ENCODE results near the gene GAREM1. TPM values are rescaled to one million over a fixed set of nuclear protein-coding genes. Genes with fewer than 3 reads are reported as not detected.

The GAREM1 gene

GRCh38 chr18:32216390-32216789 lies 254.3 kb downstream of the GAREM1 start:
- no peak overlapping the region for H3K23ac ChIP-seq (ENCODE audit: low read length)
- no peak overlapping the region for H3K27ac ChIP-seq (ENCODE audit: low read depth, low read length)
- no peaks in the 10 kb centered on the region for H3K27me3 ChIP-seq (ENCODE audit: insufficient read depth, low read length, poor library complexity)
- H3K4me2 ChIP-seq (ENCODE audit: low read length): no peak overlapping the region
- H3K79me1 ChIP-seq (ENCODE audit: low read length): no peaks in the 10 kb centered on the region
- no peak overlapping the region for H4K8ac ChIP-seq (ENCODE audit: low read depth, low read length)
- no peak overlapping the region for H3K56ac ChIP-seq (ENCODE audit: low read length)
- H2BK15ac ChIP-seq (replicated peaks; ENCODE audit: low read depth): no peak overlapping the region
- WGBS (ENCODE audit: extremely low coverage, insufficient coverage, low lambda C conversion rate): no CpG with 5 or more reads among the region's 2 CpGs
- no peak overlapping the region for H3K18ac ChIP-seq (ENCODE audit: low read length)
- no peak overlapping the region for H3K9ac ChIP-seq (ENCODE audit: low read length)
- H3K79me2 ChIP-seq (ENCODE audit: control insufficient read depth, insufficient read depth, low read length): no peaks in the 10 kb centered on the region
- H2BK5ac ChIP-seq (ENCODE audit: low read length): no peak overlapping the region
- H2BK120ac ChIP-seq (ENCODE audit: low read depth, low read length): no peak overlapping the region
- no peaks in the 10 kb centered on the region for H3K36me3 ChIP-seq (ENCODE audit: control insufficient read depth, insufficient read depth, low read length)
- no peak overlapping the region for H2AK5ac ChIP-seq (ENCODE audit: low read length)
- H3K4ac ChIP-seq (ENCODE audit: low read depth, low read length): no peak overlapping the region
- no peaks in the 10 kb centered on the region for H3K4me1 ChIP-seq (ENCODE audit: control insufficient read depth, low read depth, low read length)
- H3K4me3 ChIP-seq (ENCODE audit: low read length): no peak overlapping the region
- H4K5ac ChIP-seq (ENCODE audit: low read length): no peak overlapping the region
- no peak for DNase-seq

GRCh38 chr18:32213693-32214092 lies 257.0 kb downstream of the GAREM1 start:
- Histone ChIP-seq H3K4me2 (ENCODE audit: low read length) (no peak overlapping the region), H3K56ac (ENCODE audit: low read length) (no peak overlapping the region), H4K5ac (ENCODE audit: low read length) (no peak overlapping the region), H3K27ac (ENCODE audit: low read depth, low read length) (no peak overlapping the region), H3K4me3 (ENCODE audit: low read length) (no peak overlapping the region), H2AK5ac (ENCODE audit: low read length) (no peak overlapping the region), H3K9ac (ENCODE audit: low read length) (no peak overlapping the region), H3K4me1 (ENCODE audit: control insufficient read depth, low read depth, low read length) (no peaks in the 10 kb centered on the region), H4K8ac (ENCODE audit: low read depth, low read length) (no peak overlapping the region), H3K4ac (ENCODE audit: low read depth, low read length) (no peak overlapping the region), H3K36me3 (ENCODE audit: control insufficient read depth, insufficient read depth, low read length) (no peaks in the 10 kb centered on the region), H2BK5ac (ENCODE audit: low read length) (no peak overlapping the region), H3K27me3 (ENCODE audit: insufficient read depth, low read length, poor library complexity) (no peaks in the 10 kb centered on the region), H2BK15ac (replicated peaks; ENCODE audit: low read depth) (no peak overlapping the region), H3K79me2 (ENCODE audit: control insufficient read depth, insufficient read depth, low read length) (no peaks in the 10 kb centered on the region), H3K79me1 (ENCODE audit: low read length) (no peaks in the 10 kb centered on the region), H3K23ac (ENCODE audit: low read length) (no peak overlapping the region), H2BK120ac (ENCODE audit: low read depth, low read length) (no peak overlapping the region), H3K18ac (ENCODE audit: low read length) (no peak overlapping the region)
- DNase-seq: no peak
- no CpG with 5 or more reads among the region's 2 CpGs for WGBS (ENCODE audit: extremely low coverage, insufficient coverage, low lambda C conversion rate)

Small RNA genes within 50 kb of the gene (small RNA-seq; reads per million reads assigned to genes)
- not detected for gene RF00019 (ENCODE audit: insufficient read depth)
